HAP-1 (cell line): ENCODE data around the gene SLC6A16.

Source experiments
- DNase-seq, 2 experiments: peaks; one replicate each; pipeline ENCODE4 v3.0.0-alpha.2; 2016 to 2020; ENCODE audit warnings: low spot score in 2 of 2
- H3K27me3 ChIP-seq: fragments of 250-450 bp; sonication (Bioruptor Pico); 2 replicates; pipeline ENCODE4 v1.5.1; 2020; ENCODE audit warnings: low read depth, mild to moderate bottlenecking, moderate library complexity
- H3K36me3 ChIP-seq: fragments of 250-450 bp; sonication (Bioruptor Pico); replicated peaks from 2 replicates; pipeline ENCODE4 v1.5.1; 2020; ENCODE audit warnings: mild to moderate bottlenecking
- H3K4me1 ChIP-seq: fragments of 250-450 bp; sonication (Bioruptor Pico); 2 replicates; pipeline ENCODE4 v1.5.1; 2020; ENCODE audit warnings: mild to moderate bottlenecking
- H3K4me3 ChIP-seq: fragments of 250-450 bp; sonication (Bioruptor Pico); 2 replicates; pipeline ENCODE4 v1.5.1; 2020; ENCODE audit warnings: mild to moderate bottlenecking, moderate library complexity
- H3K9me3 ChIP-seq: fragments of 250-450 bp; sonication (Bioruptor Pico); 2 replicates; pipeline ENCODE4 v1.5.1; 2020; ENCODE audit warnings: mild to moderate bottlenecking, moderate library complexity
- in situ Hi-C: fragments of 300-500 bp; cut with MboI; formaldehyde crosslinking; loops from 3 replicates; pipeline ENCODE4 v1.14.3; 2020; ENCODE audit warnings: low sequenced_read_pairs, inconsistent platforms, mixed read lengths

Gene SLC6A16

DNA sequence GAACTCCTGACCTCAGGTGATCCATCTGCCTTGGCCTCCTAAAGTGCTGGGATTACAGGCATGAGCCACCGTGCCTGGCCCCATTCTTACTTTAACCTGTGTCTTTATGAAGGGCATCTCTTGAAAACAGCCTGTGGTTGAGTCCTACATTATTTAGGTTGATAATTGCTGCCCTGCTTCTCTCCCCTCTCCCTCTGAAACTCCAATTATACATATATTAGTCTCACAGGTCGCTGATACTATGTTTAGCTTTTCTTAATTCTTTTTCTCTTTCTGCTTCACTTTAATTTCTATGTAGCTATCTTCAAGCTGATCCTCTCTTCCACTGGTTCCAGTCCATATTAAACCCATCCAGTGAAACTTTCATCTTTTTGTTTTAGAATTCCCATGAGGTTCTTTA lies 75.1 kb downstream of the SLC6A16 start:
- Histone ChIP-seq H3K4me3 (no peak overlapping the region), H3K4me1 (no peaks in the 10 kb centered on the region), H3K9me3 (no peaks in the 10 kb centered on the region), H3K36me3 (no peaks in the 10 kb centered on the region), H3K27me3 (no peaks in the 10 kb centered on the region)
- DNase-seq = no peak
- in situ Hi-C loops = no loop called here

DNA sequence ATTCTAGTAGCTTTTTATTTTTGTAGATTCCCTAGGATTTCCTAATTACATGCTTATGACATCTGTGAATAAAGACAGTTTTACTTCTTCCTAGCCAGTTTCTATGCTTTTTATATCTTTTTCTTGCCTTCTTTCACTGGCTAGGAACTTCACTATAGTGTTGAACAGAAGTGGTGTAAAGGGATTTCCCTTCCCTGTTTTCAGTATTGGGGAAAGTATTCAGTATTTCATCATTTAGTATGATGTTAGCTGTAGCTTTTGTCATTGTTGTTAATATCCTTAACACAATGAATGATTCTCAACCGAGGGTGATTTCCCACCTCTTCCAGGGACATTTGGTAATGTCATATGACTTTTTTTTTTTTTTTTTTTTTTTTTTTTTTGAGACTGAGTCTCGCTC lies 77.3 kb downstream of the SLC6A16 start:
- Histone ChIP-seq H3K9me3 (no peaks in the 10 kb centered on the region), H3K27me3 (no peaks in the 10 kb centered on the region), H3K4me1 (no peaks in the 10 kb centered on the region), H3K4me3 (no peak overlapping the region), H3K36me3 (no peaks in the 10 kb centered on the region)
- in situ Hi-C loops = no loop called here
- no peak for DNase-seq

DNA sequence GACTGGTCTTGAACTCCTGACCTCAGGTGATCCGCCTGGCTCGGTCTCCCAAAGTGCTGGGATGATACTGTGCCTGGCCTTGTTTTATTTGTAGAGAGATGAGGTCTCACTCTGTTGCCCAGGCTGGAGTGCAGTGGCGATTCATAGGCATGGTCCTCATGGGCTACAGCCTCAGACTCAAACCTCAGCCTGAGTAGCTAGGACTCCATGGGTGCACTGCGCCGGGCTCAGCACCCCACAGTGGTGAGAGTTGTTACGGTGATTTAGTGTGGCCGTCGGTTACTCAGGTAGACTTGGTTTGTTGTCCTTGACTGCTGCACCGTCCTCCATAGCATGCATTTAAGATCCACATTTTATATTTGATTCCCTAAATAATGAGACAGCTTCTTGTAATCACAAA lies 80.7 kb downstream of the SLC6A16 start:
- in situ Hi-C loops = no loop called here
- Histone ChIP-seq H3K27me3 (no peaks in the 10 kb centered on the region), H3K4me3 (no peak overlapping the region), H3K36me3 (no peaks in the 10 kb centered on the region), H3K9me3 (no peaks in the 10 kb centered on the region), H3K4me1 (no peaks in the 10 kb centered on the region)
- no peak for DNase-seq

DNA sequence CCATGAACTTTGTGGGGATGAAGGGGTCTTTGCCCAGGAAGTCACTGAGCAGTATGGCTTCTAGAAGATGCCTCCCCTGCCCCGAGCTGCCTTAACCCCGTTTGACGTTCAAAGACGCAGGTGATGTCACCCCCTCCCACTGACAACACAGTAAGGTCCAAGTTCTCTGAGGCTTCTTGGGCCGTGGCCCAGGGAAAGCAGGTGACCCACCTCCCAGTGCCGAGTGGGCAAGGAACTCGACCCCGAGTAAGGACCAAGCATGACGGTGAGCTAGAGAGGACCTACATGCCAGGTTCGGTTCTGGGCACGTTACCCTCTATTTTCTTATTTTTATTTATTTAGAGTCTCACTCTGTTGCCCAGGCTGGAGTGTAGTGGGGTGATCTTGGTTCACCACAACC lies 81.3 kb downstream of the SLC6A16 start:
- Histone ChIP-seq H3K4me1 (no peaks in the 10 kb centered on the region), H3K36me3 (no peaks in the 10 kb centered on the region), H3K27me3 (no peaks in the 10 kb centered on the region), H3K9me3 (no peaks in the 10 kb centered on the region), H3K4me3 (no peak overlapping the region)
- in situ Hi-C loops = no loop called here
- DNase-seq = no peak

DNA sequence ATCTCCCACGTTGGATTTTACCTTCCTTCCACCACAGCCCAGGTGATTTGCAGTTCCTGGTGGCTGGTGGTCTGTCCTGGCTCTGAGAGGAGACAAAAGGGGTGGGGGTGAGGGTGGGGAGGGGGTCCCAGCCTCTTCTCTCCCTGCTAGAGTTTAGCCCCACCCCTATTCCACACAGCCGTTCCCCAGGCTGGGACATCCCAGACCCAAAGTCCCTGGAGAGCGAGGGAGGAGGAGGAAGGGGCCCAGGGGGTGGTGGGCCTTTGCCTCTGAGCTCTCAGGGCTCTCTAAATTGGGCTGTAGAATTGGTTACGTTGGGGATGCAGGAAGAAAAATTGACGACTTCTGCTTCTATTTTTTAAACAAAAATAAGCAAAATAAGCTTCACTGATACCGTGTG lies 81.9 kb downstream of the SLC6A16 start:
- H3K4me3 ChIP-seq = no peak overlapping the region
- H3K36me3 ChIP-seq = no peaks in the 10 kb centered on the region
- DNase-seq = no peak
- in situ Hi-C loops = no loop called here
- no peaks in the 10 kb centered on the region for H3K4me1 ChIP-seq
- H3K9me3 ChIP-seq = no peaks in the 10 kb centered on the region
- H3K27me3 ChIP-seq = no peaks in the 10 kb centered on the region

DNA sequence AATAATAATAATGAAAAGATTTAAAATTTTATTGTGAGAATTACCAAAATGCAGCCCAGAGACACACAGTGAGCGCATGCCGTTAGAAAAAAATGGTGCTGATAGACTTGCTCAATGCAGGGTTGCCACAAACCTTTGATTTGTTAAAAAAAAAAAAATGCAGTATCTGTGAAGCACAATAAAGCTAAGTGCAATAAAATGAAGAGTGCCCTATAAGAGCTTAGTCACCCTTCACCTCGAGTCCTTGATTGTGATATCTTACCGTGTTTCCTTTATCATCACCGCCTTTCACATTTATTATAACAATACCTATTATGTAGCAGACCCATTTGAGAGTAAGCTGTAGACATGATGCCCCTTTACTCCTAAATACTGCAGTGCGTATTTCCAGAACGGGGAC lies 83.2 kb downstream of the SLC6A16 start:
- Histone ChIP-seq H3K4me1 (no peaks in the 10 kb centered on the region), H3K36me3 (no peaks in the 10 kb centered on the region), H3K9me3 (no peaks in the 10 kb centered on the region), H3K27me3 (no peaks in the 10 kb centered on the region), H3K4me3 (no peak overlapping the region)
- DNase-seq = no peak
- in situ Hi-C loops = no loop called here
